ENCODE measurements around the gene KMT2C.

KMT2C gene

GRCh38 chr7:152136686-152137085, 299.1 kb downstream of the KMT2C start:
- no peak for DNase-seq

GRCh38 chr7:152133804-152134203, 302.0 kb downstream of the KMT2C start:
- DNase-seq = no peak

GRCh38 chr7:152132812-152133211, 303.0 kb downstream of the KMT2C start:
- no peak for DNase-seq

- no peak for DNase-seq
These were observed 303.8 kb downstream of the KMT2C start for GRCh38 chr7:152131981-152132494.

GRCh38 chr7:152130658-152131590, 304.9 kb downstream of the KMT2C start:
- no peak for DNase-seq

- no peak for DNase-seq
These were observed 306.1 kb downstream of the KMT2C start for GRCh38 chr7:152129682-152130081.

- DNase-seq = no peak
These were observed 306.9 kb downstream of the KMT2C start for GRCh38 chr7:152128741-152129461.

GRCh38 chr7:152128252-152128651, 307.6 kb downstream of the KMT2C start:
- DNase-seq = no peak

GRCh38 chr7:152127229-152127628, 308.6 kb downstream of the KMT2C start:
- no peak for DNase-seq

GRCh38 chr7:152126741-152127140, 309.1 kb downstream of the KMT2C start:
- no peak for DNase-seq

GRCh38 chr7:152122540-152122939, 313.3 kb downstream of the KMT2C start:
- no peak for DNase-seq

- no peak for DNase-seq
These were observed 314.4 kb downstream of the KMT2C start for GRCh38 chr7:152121432-152121831.

- no peak for DNase-seq
These were observed 315.0 kb downstream of the KMT2C start for GRCh38 chr7:152120776-152121175.

GRCh38 chr7:152120210-152120609, 315.6 kb downstream of the KMT2C start:
- no peak for DNase-seq

GRCh38 chr7:152117356-152117755, 318.4 kb downstream of the KMT2C start:
- DNase-seq = no peak

- no peak for DNase-seq
These were observed 320.6 kb downstream of the KMT2C start for GRCh38 chr7:152115021-152115718.

GRCh38 chr7:152112829-152113228, 323.0 kb downstream of the KMT2C start:
- DNase-seq = no peak

- DNase-seq = no peak
These were observed 327.4 kb downstream of the KMT2C start for GRCh38 chr7:152108359-152108758.

- no peak for DNase-seq
These were observed 327.9 kb downstream of the KMT2C start for GRCh38 chr7:152107945-152108344.

GRCh38 chr7:152106990-152107389, 328.8 kb downstream of the KMT2C start:
- no peak for DNase-seq

- no peak for DNase-seq
These were observed 330.6 kb downstream of the KMT2C start for GRCh38 chr7:152105205-152105604.

- no peak for DNase-seq
These were observed 332.1 kb downstream of the KMT2C start for GRCh38 chr7:152103691-152104090.

- DNase-seq = no peak
These were observed 332.7 kb downstream of the KMT2C start for GRCh38 chr7:152103066-152103465.
